GM12873 (cell line): ENCODE data around the gene AACS.

Source experiments
- CTCF ChIP-seq: IDR thresholded peaks from 2 replicates; pipeline ENCODE4 v1.5.1; 2012; ENCODE audit warnings: low read depth, mild to moderate bottlenecking, moderate library complexity, low read length, control low read depth; ENCODE audit not compliant: insufficient read depth; ENCODE audit errors: missing control alignments

AACS gene

DNA sequence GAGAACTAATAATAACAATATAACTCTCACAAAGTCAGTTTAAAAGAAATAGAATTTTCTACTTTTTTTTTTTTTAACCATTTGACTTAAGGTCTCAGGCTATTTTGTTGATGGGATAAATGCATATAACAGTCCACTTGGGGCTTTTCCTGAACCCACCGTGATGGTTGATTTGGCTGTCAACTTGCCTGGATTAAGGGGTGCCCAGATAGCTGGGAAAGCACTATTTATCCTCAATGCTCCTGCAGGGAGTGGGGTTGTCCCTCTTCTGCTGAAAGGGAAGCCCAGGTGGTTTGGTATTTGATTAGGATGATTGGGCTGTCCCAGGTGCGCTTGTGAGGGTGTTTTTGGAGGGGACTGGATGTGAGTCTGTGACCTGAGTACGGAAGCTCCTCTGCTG lies 114.9 kb downstream of the AACS start:
- no peak for TF ChIP-seq CTCF

GRCh38 chr12:125181107-125181506 lies 115.9 kb downstream of the AACS start:
- TF ChIP-seq CTCF: no peak

GRCh38 chr12:125183187-125184067 lies 118.2 kb downstream of the AACS start:
- peak; percentile 100 for TF ChIP-seq CTCF

- no peak for TF ChIP-seq CTCF
Measured at GRCh38 chr12:125184213-125184967, 119.2 kb downstream of the AACS start.

DNA sequence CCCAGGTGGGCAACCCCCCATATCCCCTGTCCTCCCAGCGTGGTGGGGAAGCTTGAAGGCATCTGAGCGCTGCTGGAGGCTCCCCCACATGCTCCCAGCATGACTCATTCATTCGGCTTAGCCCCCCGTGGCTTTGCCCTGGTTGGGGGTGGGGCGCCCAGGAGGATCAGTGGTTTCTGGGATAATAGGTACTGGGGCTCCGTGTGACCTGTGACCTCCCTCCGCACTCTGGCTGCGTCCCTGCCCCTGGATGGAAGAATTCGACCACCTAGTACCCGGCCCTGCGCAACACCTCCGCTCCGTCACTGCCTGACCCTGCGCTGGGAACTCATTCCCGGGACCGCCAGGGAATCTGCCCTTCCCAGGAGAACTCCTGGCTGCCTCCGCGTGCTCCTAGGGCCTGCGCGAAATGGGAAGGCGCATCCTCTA lies 120.1 kb downstream of the AACS start:
- no peak for TF ChIP-seq CTCF

DNA sequence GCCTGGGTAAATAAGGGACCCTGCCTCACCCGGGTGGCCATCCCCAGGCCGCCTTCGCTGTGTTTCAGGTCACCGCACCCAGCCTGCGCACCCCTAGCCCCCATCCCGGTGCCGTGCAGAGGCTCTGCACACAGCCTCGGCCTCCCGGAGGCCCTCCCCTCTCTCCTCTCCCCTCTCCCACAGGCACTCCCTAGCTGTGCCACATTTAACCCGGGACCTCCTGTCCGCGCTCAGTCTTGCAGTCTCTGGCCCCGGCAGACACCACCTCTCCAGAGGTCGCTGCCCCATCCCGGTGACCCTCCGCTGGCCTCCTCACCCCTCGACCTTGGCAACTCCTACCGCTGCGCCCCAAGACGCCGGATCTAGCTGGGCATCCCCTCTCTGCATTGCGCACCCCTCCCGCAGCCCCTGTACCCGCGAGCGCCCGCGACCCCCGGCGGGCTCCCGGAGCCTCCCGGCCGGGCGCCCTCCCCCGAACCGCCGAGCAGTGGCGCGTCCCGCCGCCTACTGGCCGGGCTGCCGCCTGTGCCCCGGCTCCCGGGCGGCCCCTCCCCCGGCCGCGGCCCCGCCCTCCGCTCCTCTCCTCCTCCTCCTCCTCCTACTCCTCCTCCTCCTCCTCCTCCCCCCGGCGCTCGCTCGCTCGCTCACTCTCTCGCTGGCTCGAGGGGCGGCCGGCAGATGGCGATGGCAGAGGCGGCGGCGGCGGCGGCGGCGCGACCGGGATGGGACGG lies 120.7 kb downstream of the AACS start, which contains the start of gene TMEM132B:
TSS of gene TMEM132B (plus strand) at position 647 of the 731 bp plus-strand sequence.
- TF ChIP-seq CTCF: peak; percentile 31
